A549 (cell line): ENCODE results near the gene CCND1. TPM values are rescaled to one million over a fixed set of nuclear protein-coding genes. Genes with fewer than 3 reads are reported as not detected.

Source experiments
- ATAC-seq, 2 experiments: fragments of 200-7000 bp in 1 of 2; fragments of >200 bp in 1 of 2; cut with Nextera tagmentation in 1 of 2; cut with Tn5 transposase in 1 of 2; 3 replicates each; pipeline versions ENCODE4 v1.8.0 to v1.9.1; 2018 to 2020; ENCODE audit warnings: mild to moderate bottlenecking in 1 of 2, moderate library complexity in 1 of 2
- CTCF ChIA-PET: fragments of 300-600 bp; sonication (Branson Sonifier 250); formaldehyde crosslinking; extraction: SDS; loops from one replicate; lab custom pipeline; 2021; ENCODE audit warnings: antibody characterized with exemption, inconsistent platforms; lab: Yijun Ruan, JAX
- POLR2A ChIA-PET: fragments of 350-600 bp; formaldehyde crosslinking; extraction: SDS; loops from one replicate; lab custom pipeline; 2021; ENCODE audit warnings: antibody characterized with exemption, inconsistent platforms; lab: Yijun Ruan, JAX
- DNase-seq, 2 experiments: peaks; one replicate each; pipeline versions ENCODE4 v3.0.0 to v3.0.0-alpha.2; 2011 to 2016; ENCODE audit warnings: low read depth in 1 of 2, low spot score in 1 of 2
- FAIRE-seq: peaks from 2 replicates; lab custom pipeline; 2011; peaks lifted over from hg19 to GRCh38; lab: Jason Lieb, UNC
- H3K27ac ChIP-seq, 2 experiments: fragments of >200 bp; sonication (Bioruptor Twin); formaldehyde crosslinking; 3 replicates each; pipeline ENCODE4 v1.5.1; 2016 to 2017
- H3K4me1 ChIP-seq: fragments of >200 bp; sonication (Bioruptor Twin); formaldehyde crosslinking; 3 replicates; pipeline ENCODE4 v1.6.1; 2016
- H3K4me2 ChIP-seq: fragments of >200 bp; sonication (Bioruptor Twin); formaldehyde crosslinking; 3 replicates; pipeline ENCODE4 v1.6.1; 2016
- H3K4me3 ChIP-seq: fragments of >200 bp; sonication (Bioruptor Twin); formaldehyde crosslinking; 3 replicates; pipeline ENCODE4 v1.5.1; 2016
- H3K9me3 ChIP-seq: fragments of >200 bp; sonication (Bioruptor Twin); formaldehyde crosslinking; 3 replicates; pipeline ENCODE4 v1.6.1; 2016
- BHLHE40 ChIP-seq: IDR thresholded peaks from 2 replicates; pipeline ENCODE4 v1.6.1; 2012; ENCODE audit warnings: low read depth, low read length, inconsistent platforms
- EHMT2 ChIP-seq: fragments of 200-600 bp; sonication (generic); IDR thresholded peaks from 2 replicates; pipeline ENCODE4 v1.6.1; 2016; ENCODE audit warnings: antibody characterized with exemption, low read depth, mild to moderate bottlenecking, moderate library complexity
- ESRRA ChIP-seq: fragments of 150-350 bp; IDR thresholded peaks from 2 replicates; pipeline ENCODE4 v1.6.1; 2014; ENCODE audit warnings: mild to moderate bottlenecking, low read length, borderline replicate concordance
- FOSL2 ChIP-seq, 2 experiments: fragments of 450-650 bp in 1 of 2; fragments of >200 bp in 1 of 2; sonication (Bioruptor Twin) in 1 of 2; formaldehyde crosslinking; IDR thresholded peaks; 2 replicates each; pipeline versions ENCODE4 v1.5.0 to v1.6.1; 2016 to 2020; ENCODE audit warnings: mild to moderate bottlenecking in 1 of 2, moderate library complexity in 1 of 2
- HES2 ChIP-seq: fragments of >200 bp; sonication (Bioruptor Twin); formaldehyde crosslinking; IDR thresholded peaks from 2 replicates; pipeline ENCODE4 v1.6.1; 2016
- HMGXB4 ChIP-seq: fragments of 250-450 bp; sonication (Bioruptor Pico); IDR thresholded peaks from 2 replicates; pipeline ENCODE4 v1.5.0; 2021; ENCODE audit warnings: mild to moderate bottlenecking, moderate library complexity, borderline replicate concordance
- HOXA7 ChIP-seq: fragments of 250-450 bp; sonication (Bioruptor Pico); IDR thresholded peaks from 2 replicates; pipeline ENCODE4 v1.5.0; 2020; ENCODE audit warnings: mild to moderate bottlenecking, moderate library complexity
- HOXB5 ChIP-seq: fragments of 250-450 bp; sonication (Bioruptor Pico); IDR thresholded peaks from 2 replicates; pipeline ENCODE4 v1.5.0; 2020; ENCODE audit warnings: mild to moderate bottlenecking, moderate library complexity
- KDM1A ChIP-seq: fragments of 200-600 bp; sonication (generic); IDR thresholded peaks from 2 replicates; pipeline ENCODE4 v1.6.1; 2016; ENCODE audit warnings: low read depth, mild to moderate bottlenecking
- MAFK ChIP-seq: fragments of 450-650 bp; IDR thresholded peaks from 2 replicates; pipeline ENCODE4 v1.6.1; 2014; ENCODE audit not compliant: partially characterized antibody
- NFE2L2 ChIP-seq: fragments of 150-350 bp; conservative IDR thresholded peaks from 2 replicates; pipeline ENCODE4 v1.6.1; 2014; ENCODE audit warnings: low read length
- NR3C1 ChIP-seq: fragments of >200 bp; sonication (Bioruptor Twin); formaldehyde crosslinking; IDR thresholded peaks from 3 replicates; pipeline ENCODE4 v1.6.1; 2017
- POLR2AphosphoS2 ChIP-seq: conservative IDR thresholded peaks from 2 replicates; pipeline ENCODE4 v1.6.1; 2012; ENCODE audit warnings: low read length, improper control_type of control experiment, inconsistent platforms
- ZFP36 ChIP-seq: fragments of 450-650 bp; IDR thresholded peaks from 2 replicates; pipeline ENCODE4 v1.6.1; 2014; ENCODE audit warnings: borderline replicate concordance; ENCODE audit not compliant: partially characterized antibody
- ZSCAN20 ChIP-seq: fragments of 250-450 bp; sonication (Bioruptor Pico); IDR thresholded peaks from 2 replicates; pipeline ENCODE4 v1.8.0; 2022; ENCODE audit warnings: mild to moderate bottlenecking, moderate library complexity
- WGBS: methylation state at CpG from one replicate; pipeline ENCODE4 v1.1.6; 2017; ENCODE audit errors: missing lambda C conversion rate; 5-methylcytosine and 5-hydroxymethylcytosine counted together
- polyA plus RNA-seq, 4 experiments: library from polyadenylated mRNA; depleted of rRNA in 3 of 4; stranded (reverse); fragments of >200 nt; fragmentation: RNase III in 1 of 4; extraction: RNeasy Plus Mini Kit Qiagen cat#74134 plus additional on column Dnase treatment in 1 of 4; gene quantifications; 2 replicates in 3 of 4; 3 replicates in 1 of 4; pipeline ENCODE4 v1.2.3, GENCODE V29; 2011 to 2017
- TF ChIP-seq, protein P1 (sequence below): fragments of 200-600 bp; sonication (generic); IDR thresholded peaks from 2 replicates; pipeline ENCODE4 v1.6.1; 2016; ENCODE audit warnings: antibody characterized with exemption, mild to moderate bottlenecking, moderate library complexity

The CCND1 gene
- polyA plus RNA-seq, 2 of the 4 experiments (the other 2 are of a cell fraction) = 131 to 136 TPM

GRCh38 chr11:69648679-69649575 lies 8.0 kb downstream of the CCND1 start:
- Histone ChIP-seq H3K4me1 (peaks cover 93% of the 10 kb centered on the region), H3K4me2 (no peak overlapping the region), H3K4me3 (no peak overlapping the region), H3K27ac (no peak overlapping the region; a peak in 2 of 6 replicates), H3K9me3 (no peaks in the 10 kb centered on the region)
- FAIRE-seq (no peak), DNase-seq (no peak), ATAC-seq (no peak)
- ChIA-PET CTCF (interaction anchor here (0.6 to 2.3 kb wide), 7 partner anchors 21 to 547 kb away, joined by 3 to 19 read pairs (median 3); partner anchors contain the start of gene LTO1), POLR2A (no interaction called here)
- 93% methylated on average over 37 of the region's 37 CpGs for WGBS
- TF ChIP-seq KDM1A = no peak
- no peak for TF ChIP-seq HOXB5 (CRISPR knock-in tag)
- TF ChIP-seq, protein P1, sequence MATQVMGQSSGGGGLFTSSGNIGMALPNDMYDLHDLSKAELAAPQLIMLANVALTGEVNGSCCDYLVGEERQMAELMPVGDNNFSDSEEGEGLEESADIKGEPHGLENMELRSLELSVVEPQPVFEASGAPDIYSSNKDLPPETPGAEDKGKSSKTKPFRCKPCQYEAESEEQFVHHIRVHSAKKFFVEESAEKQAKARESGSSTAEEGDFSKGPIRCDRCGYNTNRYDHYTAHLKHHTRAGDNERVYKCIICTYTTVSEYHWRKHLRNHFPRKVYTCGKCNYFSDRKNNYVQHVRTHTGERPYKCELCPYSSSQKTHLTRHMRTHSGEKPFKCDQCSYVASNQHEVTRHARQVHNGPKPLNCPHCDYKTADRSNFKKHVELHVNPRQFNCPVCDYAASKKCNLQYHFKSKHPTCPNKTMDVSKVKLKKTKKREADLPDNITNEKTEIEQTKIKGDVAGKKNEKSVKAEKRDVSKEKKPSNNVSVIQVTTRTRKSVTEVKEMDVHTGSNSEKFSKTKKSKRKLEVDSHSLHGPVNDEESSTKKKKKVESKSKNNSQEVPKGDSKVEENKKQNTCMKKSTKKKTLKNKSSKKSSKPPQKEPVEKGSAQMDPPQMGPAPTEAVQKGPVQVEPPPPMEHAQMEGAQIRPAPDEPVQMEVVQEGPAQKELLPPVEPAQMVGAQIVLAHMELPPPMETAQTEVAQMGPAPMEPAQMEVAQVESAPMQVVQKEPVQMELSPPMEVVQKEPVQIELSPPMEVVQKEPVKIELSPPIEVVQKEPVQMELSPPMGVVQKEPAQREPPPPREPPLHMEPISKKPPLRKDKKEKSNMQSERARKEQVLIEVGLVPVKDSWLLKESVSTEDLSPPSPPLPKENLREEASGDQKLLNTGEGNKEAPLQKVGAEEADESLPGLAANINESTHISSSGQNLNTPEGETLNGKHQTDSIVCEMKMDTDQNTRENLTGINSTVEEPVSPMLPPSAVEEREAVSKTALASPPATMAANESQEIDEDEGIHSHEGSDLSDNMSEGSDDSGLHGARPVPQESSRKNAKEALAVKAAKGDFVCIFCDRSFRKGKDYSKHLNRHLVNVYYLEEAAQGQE = no peak
- no peak for TF ChIP-seq NR3C1
- no peak for TF ChIP-seq FOSL2 (IDR thresholded peaks at IDR 0.05)
- no peak for TF ChIP-seq FOSL2 (CRISPR knock-in tag; IDR thresholded peaks at IDR 0.05)
- TF ChIP-seq, all 56 proteins: peak for 0

DNA sequence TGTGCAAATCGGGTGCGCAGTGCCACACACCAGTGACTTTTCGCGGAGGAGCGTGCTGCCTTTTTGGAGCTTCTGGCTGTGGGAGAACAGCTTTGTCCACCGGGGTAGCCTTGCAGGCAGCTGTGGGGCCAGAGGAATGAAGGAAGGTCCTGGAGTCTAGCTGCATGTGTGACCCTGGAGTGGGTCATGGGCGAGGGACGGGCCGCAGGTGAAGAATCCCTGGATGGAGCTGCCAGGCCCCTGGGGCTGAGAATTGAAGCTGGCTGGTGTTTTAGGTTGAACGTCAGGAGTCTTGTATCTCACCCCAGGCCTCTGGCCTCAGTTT lies 8.6 kb downstream of the CCND1 start:
- Histone ChIP-seq H3K4me1 (peaks cover 93% of the 10 kb centered on the region), H3K9me3 (no peaks in the 10 kb centered on the region), H3K4me2 (no peak overlapping the region), H3K27ac (peak overlapping the region in 1 of 2 experiments; percentile 20; a peak in 1 of 6 replicates), H3K4me3 (no peak overlapping the region)
- FAIRE-seq (no peak), ATAC-seq (no peak), DNase-seq (no peak)
- ChIA-PET POLR2A (no interaction called here), CTCF (interaction anchor here (1.0 to 2.3 kb wide), 5 partner anchors 20 to 548 kb away, joined by 3 to 19 read pairs (median 5); partner anchors contain the start of gene LTO1)
- TF ChIP-seq ESRRA = no peak
- no peak for TF ChIP-seq HOXA7 (CRISPR knock-in tag)
- TF ChIP-seq HES2 = no peak
- no peak for TF ChIP-seq ZFP36
- TF ChIP-seq POLR2AphosphoS2 = no peak; the same call in 1 of the 2 replicates
- TF ChIP-seq MAFK = no peak
- no peak for TF ChIP-seq ZSCAN20
- no peak for TF ChIP-seq EHMT2
- TF ChIP-seq BHLHE40 = no peak
- no peak for TF ChIP-seq NR3C1
- no peak for TF ChIP-seq HMGXB4 (CRISPR knock-in tag)
- no peak for TF ChIP-seq NFE2L2
- WGBS = 92% methylated on average over 9 of the region's 10 CpGs
